Astrocyte of the hippocampus (primary cell): ENCODE data around the gene IFNAR1.
"Not testable (repeated sequence)": the region's sequence is repeated elsewhere in the genome, so short reads cannot be mapped to it uniquely, and the experiment has no call there.

Experiments used
- DNase-seq: peaks from one replicate; pipeline ENCODE4 v3.0.0; 2011; ENCODE audit warnings: low read depth, low spot score

Gene IFNAR1

DNA sequence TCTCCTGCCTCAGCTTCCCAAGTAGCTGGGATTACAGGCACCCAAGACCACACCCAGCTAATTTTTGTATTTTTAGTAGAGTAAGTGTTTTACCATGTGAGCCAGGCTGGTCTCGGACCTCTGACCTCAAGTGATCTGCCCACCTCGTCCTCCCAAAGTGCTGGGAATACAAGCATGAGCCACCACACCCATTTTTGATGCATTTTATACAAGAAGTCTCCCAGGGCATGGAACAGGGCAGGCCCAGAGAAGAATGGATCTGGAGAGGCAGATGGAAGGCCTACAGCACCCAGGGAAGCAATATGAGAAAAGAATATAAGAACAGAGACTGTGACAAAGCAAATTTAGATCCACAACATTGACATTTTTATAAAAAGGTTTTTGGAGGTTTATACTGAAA lies 18.8 kb upstream of the IFNAR1 start:
- no peak for DNase-seq

DNA sequence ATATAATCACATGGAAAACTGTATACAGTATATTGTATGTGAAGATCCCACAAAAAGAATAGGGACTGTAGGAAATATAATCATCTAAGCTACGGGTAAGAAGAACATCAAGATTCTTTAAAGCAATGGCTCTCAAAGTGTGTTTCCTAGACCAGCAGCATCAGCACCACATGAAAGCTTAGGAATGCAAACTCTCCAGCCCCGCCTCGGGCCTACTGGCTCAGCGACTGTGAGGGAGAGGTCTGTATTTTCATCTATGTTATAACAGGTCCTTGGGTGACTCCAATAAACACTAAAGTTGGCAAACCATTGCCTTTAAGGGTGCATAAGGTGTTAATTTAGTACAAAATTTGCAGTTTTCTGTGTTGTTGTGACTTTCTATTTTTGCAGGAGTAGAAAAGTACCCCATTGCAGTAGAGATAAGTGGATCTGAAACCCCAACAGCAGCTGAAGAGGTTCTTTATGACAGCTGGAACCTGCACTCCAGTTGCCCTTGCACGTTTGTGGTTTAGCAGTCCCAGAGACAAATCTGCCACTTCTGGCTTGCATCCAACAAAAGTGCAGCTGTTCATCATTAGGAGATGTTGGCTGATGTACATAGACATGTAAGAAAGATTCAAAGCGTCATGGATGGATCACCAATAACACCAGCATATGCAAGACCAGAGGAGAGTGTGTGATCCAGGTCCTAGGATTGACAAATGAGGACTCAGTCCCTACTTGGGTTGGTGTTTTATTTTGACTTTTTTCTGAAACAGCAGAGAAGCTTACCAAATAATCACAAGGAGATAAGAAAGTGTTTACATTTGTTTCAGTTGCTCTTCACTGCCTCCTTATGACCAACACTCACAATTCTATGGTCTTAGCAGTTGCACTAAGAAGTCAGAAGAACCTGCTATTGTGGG lies 15.9 kb upstream of the IFNAR1 start:
- no peak for DNase-seq

DNA sequence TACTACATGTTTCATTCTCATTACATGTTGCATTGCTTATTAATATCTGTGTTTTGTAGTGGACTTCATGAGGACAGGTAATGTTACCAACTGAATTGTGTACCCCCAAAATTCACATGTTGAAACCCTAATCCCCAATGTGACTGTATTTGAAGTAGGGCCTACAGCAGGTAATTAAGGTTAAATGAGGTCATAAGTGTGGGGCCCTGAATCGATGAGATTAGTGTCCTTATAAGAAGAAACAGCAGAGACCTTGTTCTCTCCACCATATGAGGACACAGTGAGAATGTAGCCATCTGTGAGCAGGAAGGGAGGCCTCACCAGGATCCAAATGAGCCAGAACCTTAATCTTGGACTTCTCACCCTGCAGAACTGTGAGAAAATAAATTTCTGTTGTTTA lies 15.0 kb upstream of the IFNAR1 start:
- no peak for DNase-seq

DNA sequence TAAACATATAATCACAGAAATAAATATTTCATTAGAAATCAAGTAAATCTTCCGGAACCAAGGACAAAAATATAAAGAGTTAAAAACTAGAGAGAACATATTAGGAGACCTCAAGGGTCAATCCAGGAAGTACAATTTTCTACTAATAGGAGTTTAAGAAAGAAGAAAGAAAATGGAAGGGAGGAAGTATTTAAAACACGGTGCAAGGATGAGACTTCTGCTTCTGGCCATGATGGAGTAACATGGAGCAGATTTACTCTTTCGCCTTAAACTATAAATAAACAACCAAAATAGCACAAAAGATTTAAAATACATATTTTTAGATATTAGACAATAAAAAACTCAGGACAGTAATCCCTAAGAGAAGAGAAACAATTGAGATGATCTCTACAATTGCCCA lies 12.6 kb upstream of the IFNAR1 start:
- no peak for DNase-seq

DNA sequence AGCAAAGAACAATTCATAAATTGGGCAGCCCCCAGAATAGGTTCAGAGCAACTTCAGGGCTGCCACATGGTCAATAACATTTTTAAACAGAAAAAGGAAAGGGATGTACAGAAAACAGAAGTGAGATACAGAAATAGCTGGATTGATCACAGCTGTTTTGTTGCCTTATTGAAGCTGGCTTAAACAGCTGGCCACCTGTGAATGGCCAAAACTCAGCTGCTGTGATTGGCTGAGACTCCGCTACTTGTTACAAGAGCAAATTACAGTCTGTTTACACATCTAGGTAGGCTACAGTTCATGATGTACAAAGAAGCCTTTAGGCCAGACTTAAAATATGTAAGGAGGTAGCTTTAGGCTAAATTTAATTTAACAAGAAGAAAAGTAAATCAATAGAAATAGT lies 11.6 kb upstream of the IFNAR1 start:
- DNase-seq: no peak

DNA sequence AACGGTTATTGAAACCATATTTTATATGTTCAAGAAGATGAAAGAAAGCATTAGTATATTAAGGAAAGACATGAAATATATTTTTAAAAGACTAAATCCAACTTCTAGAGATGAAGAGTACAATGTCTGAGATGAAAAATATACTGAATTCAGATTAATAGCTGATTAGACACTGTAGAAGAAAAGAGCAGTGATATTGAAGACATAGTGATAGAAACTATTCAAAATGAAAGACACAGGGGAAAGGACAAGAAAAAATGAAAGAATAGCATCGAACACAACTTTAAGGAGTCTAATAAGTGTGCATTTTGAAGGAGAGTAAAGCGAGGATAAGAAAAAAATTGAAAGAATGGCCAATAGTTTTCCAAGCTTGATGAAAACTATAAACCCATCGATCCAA lies 11.2 kb upstream of the IFNAR1 start:
- no peak for DNase-seq

DNA sequence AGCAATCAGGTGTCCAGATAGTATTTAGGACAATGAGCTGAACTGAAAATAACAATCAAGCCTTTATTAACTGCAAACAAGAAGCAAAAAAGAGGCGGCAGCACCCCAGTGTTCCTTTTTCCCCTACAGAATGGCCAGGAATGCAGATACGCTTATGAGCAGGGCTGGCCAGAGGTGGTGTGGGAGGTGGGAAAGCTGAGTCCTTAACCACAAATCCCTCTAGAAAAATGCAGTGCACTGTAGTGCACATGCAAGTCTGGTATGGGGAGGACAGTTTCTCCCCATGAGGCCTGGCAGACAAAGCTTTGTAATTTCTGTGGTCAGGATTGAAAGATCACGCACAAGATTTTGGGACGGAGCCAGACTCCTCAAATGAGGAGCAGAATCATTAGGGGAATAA lies 10.7 kb upstream of the IFNAR1 start:
- peak; percentile 80 for DNase-seq

DNA sequence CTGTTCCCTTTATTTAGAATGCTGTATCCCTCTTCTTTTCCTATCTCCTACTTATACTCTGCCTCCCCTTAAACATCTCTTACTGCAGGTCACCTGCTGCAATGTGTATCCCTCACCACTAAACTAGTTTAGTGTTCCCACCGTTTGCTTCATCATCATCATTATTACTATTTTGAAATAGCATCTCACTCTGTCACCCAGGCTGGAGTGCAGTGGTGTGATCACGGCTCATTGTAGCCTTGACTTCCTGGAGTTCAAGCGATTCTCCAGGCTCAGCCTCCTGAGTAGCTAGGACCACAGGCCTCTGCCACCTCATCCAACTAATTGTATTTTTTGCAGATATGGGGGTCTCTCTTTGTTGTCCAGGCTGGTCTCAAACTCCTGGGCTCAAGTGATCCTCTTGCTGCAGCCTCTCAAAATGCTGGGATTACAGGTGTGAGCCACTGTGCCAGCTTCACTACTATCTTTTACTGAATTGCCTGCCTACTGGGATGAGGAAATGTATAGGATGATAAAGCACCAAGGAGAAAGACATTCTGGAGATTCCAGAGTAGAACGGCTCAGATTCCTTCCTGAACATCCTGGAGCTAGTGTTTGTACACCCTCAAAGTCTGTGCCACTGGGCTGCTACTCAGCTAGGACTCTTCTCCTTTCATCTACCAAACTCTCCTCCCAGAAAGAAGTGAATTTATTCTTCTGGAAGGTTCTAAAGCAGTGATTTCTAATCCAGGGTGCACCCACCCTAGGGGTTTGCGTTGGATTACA lies 8.6 kb upstream of the IFNAR1 start:
- no peak for DNase-seq

DNA sequence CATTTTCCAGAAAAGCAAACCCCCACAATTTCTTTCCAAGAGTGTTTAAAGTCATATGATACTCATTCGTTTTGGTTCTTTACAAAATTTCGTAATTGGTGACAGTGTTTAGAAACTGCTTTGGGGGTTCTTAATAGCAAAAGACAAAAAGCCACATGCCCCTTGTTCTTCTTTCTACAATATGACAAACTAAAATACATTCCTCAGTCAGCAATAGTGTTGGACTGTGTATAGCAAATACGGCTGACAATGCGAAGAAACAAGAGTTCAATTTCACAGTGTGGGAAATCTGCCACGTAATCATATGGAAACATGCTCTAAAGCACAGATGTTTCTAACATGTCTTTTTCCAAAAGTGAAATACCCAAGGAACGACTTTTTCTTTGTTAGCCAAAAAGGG lies 7.6 kb upstream of the IFNAR1 start:
- DNase-seq: no peak

DNA sequence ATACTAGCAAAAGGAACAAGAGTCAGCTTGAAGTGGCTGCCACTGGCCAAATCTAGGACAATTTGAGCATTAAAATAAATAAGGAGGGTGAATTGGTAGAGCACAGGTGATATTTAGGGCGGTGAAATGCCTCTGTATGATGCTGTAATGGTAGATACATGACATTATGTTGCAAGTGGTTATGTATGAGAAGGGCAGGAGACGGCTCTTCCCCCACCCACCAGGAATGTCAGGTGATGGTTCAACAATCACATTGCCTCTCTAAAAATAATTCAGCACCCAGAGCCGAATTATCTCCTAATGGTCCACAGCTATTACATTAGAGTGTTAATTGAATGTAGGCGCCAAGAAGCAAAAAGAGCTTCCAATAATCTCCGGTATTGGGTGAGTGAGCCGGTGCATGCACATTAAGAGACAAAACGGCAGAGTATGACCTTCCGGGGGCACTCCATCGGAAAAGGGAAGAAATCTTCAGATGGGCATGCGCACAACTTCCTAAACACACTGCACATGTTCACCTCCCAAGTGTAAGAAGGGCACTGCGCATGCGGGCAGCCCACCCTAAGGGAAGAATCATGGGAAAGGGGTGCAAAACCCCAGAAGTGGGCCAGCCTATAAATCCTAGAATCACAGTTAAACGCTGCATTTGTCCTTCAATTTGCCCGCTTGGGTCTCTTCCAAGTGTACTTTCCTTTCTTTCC lies 6.8 kb upstream of the IFNAR1 start:
- DNase-seq: no peak

DNA sequence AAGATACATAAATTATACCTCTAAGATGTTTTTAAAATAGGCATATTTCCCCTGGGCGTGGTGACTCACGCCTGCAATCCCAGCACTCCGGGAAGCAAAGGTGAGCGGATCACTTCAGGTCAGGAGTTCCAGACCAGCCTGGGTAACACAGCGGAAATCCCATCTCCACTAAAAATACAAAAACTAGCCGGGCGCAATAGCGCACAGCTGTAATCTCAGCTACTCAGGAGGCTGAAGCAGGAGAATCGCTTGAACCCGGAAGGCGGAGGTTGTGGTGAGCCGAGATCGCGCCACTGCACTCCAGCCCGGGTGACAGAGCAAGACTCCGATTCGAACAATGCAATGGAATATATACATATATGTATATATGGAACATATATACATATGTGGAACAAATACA lies 3.8 kb upstream of the IFNAR1 start:
- not testable (repeated sequence) for DNase-seq

DNA sequence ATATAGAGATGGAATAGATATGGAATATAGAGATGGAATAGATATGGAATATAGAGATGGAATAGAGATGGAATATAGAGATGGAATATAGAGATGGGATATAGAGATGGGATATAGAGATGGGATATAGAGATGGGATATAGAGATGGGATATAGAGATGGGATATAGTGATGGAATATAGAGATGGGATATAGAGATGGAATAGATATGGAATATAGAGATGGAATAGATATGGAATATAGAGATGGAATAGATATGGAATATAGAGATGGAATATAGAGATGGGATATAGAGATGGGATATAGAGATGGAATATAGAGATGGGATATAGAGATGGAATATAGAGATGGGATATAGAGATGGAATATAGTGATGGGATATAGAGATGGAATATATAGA lies 1.2 kb upstream of the IFNAR1 start:
- DNase-seq: not testable (repeated sequence)

DNA sequence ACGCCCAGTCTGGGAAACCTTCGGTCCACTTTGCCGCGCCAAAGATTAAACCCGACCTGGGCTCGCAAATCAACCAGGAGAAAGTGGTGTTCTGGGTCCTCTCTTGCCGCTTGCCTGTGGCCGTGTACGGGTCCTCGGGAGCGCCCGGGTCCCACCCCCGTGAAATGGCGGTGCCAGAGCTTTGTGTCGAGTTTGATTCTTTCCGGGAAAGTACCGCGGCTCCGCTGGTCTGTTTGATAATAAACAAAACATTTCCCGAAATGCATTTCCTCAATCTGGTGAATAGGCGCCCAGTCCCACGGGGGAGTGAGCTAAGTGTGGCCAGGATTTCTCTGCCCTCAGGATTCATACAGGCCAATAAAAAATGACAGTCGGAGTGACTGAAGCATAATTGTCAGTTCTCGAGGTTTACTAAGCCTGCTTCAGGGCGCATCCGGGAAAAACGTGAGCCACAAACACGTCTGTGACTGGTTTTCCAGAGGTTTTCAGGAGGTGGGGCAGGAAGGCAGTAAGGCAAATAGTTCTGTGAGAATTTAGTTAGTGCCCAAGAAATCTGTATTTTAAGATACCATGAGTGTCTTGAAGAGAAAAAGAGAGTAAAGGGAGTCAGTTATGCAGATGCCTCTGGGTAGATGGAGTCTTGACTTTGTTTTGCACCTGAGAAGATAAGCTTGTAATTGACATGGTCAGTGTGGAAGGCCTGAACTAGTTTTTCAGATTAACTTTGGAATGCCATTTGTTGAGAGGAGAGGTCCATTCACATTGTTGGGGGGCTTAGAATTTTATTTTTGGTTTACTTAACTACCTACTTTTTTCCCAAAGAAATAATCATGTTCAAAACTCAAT lies 675 bp downstream of the IFNAR1 start:
- DNase-seq: peak; percentile 79

DNA sequence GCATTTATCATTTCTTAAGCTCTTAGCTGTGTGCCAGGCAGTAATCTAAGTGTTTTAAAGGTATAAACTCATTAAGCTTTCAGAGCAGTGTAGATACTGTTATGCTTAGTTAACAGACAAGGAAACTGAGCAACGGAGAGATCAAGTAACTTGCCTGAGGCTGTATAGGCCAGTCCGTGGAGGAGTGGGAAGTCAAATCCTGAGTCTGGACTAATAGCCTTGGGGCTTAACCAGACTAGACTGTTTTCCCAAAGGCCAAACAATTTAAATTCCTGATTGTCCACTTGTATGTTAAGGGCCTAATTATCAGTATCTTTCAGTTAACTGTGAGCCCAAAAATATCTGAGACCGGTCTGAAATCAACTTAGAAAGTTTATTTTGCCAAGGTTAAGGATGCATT lies 2.6 kb downstream of the IFNAR1 start:
- no peak for DNase-seq

DNA sequence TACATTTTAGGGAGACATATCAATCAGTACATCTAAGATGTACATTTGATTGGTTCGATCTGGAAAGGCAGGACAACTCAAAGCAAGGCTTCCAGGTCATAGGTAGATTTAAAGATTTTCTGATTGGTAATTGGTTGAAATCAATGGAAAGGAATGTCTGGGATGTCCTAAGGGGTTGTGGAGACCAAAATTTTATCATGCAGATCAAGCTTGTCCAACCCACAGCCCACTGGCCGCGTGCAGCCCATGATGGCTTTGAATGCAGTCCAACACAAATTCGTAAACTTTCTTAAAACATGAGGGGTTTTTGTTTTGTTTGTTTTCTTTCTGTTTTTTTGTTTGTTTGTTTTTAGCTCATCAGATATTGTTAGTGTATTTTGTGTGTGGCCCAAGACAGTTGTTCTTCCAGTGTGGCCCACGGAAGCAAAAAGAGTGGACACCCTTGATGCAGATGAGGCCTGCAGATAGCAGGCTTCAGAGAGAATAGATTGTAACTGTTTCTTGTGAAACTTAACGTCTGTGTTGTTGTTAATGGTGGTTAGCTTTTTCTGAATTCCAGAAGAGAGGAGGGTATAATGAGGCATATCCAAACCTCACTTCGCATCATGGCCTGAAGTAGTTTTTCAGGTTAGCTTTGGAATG lies 3.1 kb downstream of the IFNAR1 start:
- no peak for DNase-seq

DNA sequence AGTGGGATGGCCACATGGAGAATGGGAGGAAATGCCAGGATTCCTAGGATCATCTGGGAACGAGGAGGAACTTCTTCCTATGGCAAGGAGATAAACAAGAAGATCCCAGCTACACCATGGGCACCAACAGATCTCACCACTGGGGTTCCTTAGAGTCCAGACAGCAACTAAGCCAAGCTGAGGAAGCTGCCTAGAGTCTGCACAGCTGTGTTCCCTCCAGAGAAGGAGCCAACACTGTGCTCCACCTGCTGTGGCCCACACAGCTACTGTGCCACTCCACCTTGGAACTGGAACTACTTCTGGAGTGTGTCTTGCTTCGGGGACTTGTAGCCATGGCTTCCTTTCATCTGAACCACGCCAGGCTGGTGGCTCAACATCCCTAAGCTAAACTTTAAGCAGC lies 6.0 kb downstream of the IFNAR1 start:
- no peak for DNase-seq

DNA sequence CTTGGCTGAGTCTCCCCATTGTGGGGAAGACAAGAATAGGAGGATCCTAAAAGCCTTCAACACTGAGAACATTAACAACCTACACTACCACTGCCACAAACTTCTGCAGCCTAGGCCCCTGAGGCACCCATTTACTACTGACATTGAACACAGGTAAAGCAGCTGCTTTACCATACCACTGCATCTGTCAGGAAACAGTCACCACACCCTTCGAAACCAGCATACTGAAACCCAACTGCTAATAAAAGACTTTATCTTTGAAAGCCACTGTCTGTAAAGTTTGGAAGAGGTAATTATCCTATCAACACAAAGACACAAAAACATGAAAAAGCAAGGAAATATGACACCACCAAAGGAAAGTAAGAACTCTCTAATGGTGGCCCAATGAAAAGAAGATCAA lies 7.4 kb downstream of the IFNAR1 start:
- no peak for DNase-seq

DNA sequence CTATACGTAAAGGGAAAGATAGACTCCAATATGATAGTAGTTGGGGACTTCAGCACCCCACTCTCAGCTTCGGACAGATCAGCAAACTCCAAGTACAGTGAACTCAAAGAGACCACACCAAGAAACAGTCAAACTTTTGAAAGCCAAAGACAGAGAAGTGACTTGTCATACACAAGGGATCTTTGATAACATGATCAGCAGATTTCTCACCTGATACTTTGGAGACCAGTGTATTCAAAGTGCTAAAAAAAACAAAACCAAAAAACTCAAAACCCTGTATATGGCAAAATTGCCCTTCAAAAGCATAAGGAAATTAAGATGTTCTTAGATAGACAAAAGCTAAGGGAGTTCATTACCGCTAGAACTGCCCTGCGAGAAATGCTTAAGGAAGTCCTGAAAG lies 9.4 kb downstream of the IFNAR1 start:
- DNase-seq: no peak

DNA sequence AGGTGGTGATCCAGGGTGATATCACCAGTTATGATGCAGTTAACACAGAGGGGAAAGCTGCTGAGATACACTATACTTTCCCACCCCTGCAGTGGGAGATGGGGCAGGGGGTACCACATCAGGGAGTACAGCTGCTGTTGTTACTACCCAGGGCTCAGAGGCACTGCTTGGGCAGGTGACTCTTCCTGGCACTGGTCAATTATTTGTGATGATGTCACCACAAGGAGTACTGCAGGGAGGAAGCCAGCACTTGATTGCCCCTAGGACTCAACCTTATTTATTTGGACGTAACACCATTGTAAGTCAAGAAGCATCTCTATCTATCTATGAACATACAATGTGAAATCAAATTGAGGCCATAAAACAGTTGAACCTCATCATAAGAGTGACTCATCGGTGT lies 10.1 kb downstream of the IFNAR1 start:
- DNase-seq: no peak

DNA sequence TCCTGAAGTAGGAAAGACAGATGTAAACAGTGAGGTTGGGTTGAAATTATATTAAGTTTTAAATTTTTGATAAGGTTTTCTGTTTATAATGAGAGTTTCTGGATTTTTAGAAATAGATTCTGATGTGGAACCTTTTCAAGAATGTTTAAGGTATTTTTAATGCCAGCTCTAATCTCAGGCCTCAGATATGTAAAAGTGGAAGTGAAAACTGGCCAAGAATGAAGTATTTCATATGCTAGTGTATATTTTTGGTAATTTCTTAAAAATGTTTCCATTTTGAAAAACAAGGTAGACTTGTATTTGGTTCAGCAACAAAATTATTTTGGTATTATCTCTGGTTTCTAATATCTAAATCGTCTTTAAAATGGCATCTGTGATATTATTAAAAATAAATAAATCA lies 14.4 kb downstream of the IFNAR1 start:
- DNase-seq: no peak

DNA sequence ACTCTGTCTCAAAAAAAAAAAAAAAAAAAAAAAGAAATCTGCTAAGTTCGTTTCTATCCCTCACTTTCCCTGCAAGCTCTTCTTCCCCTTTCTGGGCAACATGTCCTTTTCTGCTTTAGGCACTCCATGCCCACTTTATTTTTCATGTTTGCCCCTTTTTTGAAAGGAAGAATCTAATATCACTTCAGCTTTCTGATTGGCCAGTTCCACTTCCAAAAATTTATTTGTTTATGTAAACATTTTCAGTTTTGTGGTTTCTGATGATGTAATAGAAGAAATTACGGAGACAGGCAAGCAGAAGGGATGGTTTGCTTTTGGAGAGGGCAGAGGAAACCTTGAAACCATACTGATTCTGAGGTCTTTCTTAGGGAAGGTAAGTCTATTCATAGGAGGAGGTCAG lies 15.1 kb downstream of the IFNAR1 start:
- DNase-seq: no peak
